PC-9 (cell line): ENCODE results near the gene SOX12.

Experiments used
- EZH2 ChIP-seq: fragments of 200-600 bp; sonication (generic); IDR thresholded peaks from 2 replicates; pipeline ENCODE4 v1.8.0; 2017; ENCODE audit warnings: antibody characterized with exemption, low read depth
- TF ChIP-seq, protein P1 (sequence below): fragments of 200-600 bp; sonication (generic); conservative IDR thresholded peaks from 2 replicates; pipeline ENCODE4 v1.6.1; 2017; ENCODE audit warnings: mixed run types, antibody characterized with exemption, mild to moderate bottlenecking, moderate library complexity

GRCh38 chr20:346033-346639, 20.8 kb downstream of the SOX12 start:
- TF ChIP-seq, protein P1, sequence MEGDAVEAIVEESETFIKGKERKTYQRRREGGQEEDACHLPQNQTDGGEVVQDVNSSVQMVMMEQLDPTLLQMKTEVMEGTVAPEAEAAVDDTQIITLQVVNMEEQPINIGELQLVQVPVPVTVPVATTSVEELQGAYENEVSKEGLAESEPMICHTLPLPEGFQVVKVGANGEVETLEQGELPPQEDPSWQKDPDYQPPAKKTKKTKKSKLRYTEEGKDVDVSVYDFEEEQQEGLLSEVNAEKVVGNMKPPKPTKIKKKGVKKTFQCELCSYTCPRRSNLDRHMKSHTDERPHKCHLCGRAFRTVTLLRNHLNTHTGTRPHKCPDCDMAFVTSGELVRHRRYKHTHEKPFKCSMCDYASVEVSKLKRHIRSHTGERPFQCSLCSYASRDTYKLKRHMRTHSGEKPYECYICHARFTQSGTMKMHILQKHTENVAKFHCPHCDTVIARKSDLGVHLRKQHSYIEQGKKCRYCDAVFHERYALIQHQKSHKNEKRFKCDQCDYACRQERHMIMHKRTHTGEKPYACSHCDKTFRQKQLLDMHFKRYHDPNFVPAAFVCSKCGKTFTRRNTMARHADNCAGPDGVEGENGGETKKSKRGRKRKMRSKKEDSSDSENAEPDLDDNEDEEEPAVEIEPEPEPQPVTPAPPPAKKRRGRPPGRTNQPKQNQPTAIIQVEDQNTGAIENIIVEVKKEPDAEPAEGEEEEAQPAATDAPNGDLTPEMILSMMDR = no peak
- TF ChIP-seq EZH2 = no peak
